BJ (cell line): ENCODE measurements around the gene LEMD1. TPM values are rescaled to one million over a fixed set of nuclear protein-coding genes. Genes with fewer than 3 reads are reported as not detected.
"Not testable (repeated sequence)": the region's sequence is repeated elsewhere in the genome, so short reads cannot be mapped to it uniquely, and the experiment has no call there.

Experiments used
- CTCF ChIA-PET: fragments of 350-600 bp; formaldehyde crosslinking; extraction: SDS; loops from one replicate; lab custom pipeline; 2021; ENCODE audit warnings: antibody characterized with exemption, inconsistent platforms; lab: Yijun Ruan, JAX
- POLR2A ChIA-PET: fragments of 300-600 bp; sonication (Branson Sonifier 250); formaldehyde crosslinking; extraction: SDS; loops from one replicate; lab custom pipeline; 2021; ENCODE audit warnings: antibody characterized with exemption; lab: Charles Lee
- DNase-seq: peaks from one replicate; pipeline ENCODE4 v3.0.0-alpha.2; 2011; ENCODE audit warnings: low read depth
- H3K27me3 ChIP-seq: 2 replicates; pipeline ENCODE4 v1.6.0; 2011; ENCODE audit warnings: low read length; ENCODE audit not compliant: control insufficient read depth, insufficient read depth
- H3K36me3 ChIP-seq: 2 replicates; pipeline ENCODE4 v1.5.1; 2011; ENCODE audit warnings: low read length; ENCODE audit not compliant: control insufficient read depth, insufficient read depth
- H3K4me3 ChIP-seq: 2 replicates; pipeline ENCODE4 v1.5.1; 2011; ENCODE audit warnings: low read depth, mild to moderate bottlenecking, control low read depth, low read length
- polyA plus RNA-seq: library from polyadenylated mRNA; depleted of rRNA; stranded (reverse); fragments of >200 nt; gene quantifications from 2 replicates; pipeline ENCODE4 v1.2.3, GENCODE V29; 2011
- TF ChIP-seq, protein P1 (sequence below): IDR thresholded peaks from 2 replicates; pipeline ENCODE4 v1.5.1; 2011; ENCODE audit warnings: low read depth, mild to moderate bottlenecking, control low read depth, inconsistent platforms, low read length, moderate library complexity; ENCODE audit not compliant: insufficient read depth

The LEMD1 gene
- polyA plus RNA-seq, 1 experiment, result not detected

DNA sequence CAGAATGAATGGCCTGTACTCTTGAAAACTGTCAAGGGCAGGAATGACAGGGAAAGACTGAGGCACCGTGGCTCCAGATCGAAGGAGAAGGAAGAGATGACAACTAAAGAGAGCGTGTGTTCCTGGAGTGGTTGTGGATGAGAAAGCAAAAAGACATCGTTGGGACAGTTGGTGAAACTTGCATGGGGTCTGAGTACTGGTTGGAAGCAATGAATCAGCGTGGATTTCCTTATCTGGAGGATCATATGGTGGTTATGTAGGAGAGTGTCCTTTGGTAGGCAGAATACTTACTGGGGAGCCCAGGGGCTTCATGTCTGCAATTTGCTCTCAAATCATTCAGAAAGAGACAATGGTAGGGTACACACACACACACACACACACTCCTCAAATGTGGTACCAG is 13.9 kb downstream of the LEMD1 start:
- no peak for DNase-seq
- Histone ChIP-seq H3K27me3 (peaks cover 6% of the 10 kb centered on the region), H3K36me3 (no peaks in the 10 kb centered on the region), H3K4me3 (no peak overlapping the region)
- CTCF ChIA-PET, result no interaction called here
- TF ChIP-seq, protein P1, sequence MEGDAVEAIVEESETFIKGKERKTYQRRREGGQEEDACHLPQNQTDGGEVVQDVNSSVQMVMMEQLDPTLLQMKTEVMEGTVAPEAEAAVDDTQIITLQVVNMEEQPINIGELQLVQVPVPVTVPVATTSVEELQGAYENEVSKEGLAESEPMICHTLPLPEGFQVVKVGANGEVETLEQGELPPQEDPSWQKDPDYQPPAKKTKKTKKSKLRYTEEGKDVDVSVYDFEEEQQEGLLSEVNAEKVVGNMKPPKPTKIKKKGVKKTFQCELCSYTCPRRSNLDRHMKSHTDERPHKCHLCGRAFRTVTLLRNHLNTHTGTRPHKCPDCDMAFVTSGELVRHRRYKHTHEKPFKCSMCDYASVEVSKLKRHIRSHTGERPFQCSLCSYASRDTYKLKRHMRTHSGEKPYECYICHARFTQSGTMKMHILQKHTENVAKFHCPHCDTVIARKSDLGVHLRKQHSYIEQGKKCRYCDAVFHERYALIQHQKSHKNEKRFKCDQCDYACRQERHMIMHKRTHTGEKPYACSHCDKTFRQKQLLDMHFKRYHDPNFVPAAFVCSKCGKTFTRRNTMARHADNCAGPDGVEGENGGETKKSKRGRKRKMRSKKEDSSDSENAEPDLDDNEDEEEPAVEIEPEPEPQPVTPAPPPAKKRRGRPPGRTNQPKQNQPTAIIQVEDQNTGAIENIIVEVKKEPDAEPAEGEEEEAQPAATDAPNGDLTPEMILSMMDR, result no peak
- POLR2A ChIA-PET, result no interaction called here

DNA sequence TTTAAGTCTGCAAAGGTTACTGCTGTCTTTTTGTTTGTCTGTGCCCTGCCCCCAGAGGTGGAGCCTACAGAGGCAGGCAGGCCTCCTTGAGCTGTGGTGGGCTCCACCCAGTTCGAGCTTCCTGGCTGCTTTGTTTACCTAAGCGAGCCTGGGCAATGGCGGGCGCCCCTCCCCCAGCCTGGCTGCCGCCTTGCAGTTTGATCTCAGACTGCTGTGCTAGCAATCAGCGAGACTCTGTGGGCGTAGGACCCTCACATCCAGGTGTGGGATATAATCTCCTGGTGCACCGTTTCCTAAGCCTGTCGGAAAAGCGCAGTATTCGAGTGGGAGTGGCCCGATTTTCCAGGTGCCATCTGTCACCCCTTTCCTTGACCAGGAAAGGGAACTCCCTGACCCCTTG is 15.6 kb downstream of the LEMD1 start:
- H3K36me3 ChIP-seq, H3K4me3 ChIP-seq, POLR2A ChIA-PET, DNase-seq, H3K27me3 ChIP-seq: not testable (repeated sequence)
- CTCF ChIA-PET, result interaction anchor here (1.1 kb wide), 1 partner anchor 8 kb away, joined by 3 read pairs; no protein-coding TSS in a partner anchor

DNA sequence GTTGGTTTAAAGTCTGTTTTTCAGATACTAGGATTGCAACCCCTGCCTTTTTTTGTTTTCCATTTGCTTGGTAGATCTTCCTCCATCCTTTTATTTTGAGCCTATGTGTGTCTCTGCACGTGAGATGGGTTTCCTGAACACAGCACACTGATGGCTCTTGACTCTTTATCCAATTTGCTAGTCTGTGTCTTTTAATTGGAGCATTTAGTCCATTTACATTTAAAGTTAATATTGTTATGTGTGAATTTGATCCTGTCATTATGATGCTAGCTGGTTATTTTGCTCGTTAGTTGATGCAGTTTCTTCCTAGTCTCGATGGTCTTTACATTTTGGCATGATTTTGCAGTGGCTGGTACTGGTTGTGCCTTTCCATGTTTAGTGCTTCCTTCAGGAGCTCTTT is 17.4 kb downstream of the LEMD1 start:
- CTCF ChIA-PET, POLR2A ChIA-PET: not testable (repeated sequence)

DNA sequence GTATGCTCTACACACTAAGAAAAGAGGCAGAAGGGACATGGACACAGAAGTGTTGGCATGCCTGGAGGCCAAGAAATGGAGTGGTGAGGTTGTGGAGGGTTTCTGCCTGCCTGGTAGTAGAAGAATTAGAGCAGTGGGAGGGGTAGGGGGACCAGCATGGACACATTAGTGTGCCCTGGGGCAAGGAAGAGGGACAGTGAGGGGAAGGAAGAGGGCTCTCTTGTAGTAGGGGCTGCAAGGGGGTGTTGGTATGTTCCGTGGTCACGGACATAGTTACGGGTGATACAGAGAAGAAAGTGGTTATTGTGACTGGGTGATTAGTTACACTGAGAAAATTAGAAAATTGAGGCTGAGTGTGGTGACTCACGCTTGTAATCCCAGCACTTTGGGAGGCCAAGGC is 23.3 kb downstream of the LEMD1 start:
- CTCF ChIA-PET, result interaction anchor here (0.9 to 6.6 kb wide), 3 partner anchors 8 to 261 kb away, joined by 3 to 65 read pairs (median 4); no protein-coding TSS in a partner anchor
- Histone ChIP-seq H3K36me3 (no peaks in the 10 kb centered on the region), H3K4me3 (no peak overlapping the region)

More for the DNA sequence above, 17.4 kb downstream of the LEMD1 start:
- H3K27me3 ChIP-seq, DNase-seq, H3K36me3 ChIP-seq, H3K4me3 ChIP-seq: not testable (repeated sequence)

DNA sequence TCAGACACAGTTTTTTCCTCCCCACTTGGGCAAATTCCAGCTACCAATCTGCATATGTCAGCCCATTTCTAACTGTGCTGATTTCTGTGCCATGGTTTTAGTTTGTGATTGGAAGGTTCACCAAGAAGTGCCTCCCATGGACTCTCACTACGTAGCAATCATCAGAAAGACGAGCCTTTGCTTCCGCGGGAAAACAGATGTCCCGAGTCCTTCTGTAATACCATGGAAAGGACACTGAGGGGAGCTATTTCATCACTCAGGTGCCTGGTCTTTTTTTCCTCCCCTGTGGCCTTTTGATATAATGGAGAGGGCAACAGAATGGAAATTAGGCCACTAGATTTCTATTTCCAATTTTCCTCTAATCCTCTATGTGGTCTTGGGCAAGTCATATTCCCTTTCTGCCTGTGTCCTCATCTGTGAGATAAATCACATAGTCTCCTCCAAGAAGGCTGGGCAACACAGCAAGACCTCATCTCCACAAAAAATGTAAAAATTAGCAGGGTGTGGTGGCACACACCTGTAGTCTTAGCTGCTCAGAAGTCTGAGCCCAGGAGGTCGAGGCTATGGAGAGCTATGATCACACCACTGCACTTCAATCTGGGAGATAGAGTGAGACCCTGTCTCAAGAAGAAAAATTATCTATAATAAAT is 24.8 kb downstream of the LEMD1 start:
- no peak for DNase-seq
- CTCF ChIA-PET, result interaction anchor here (0.7 to 6.6 kb wide), 21 partner anchors 12 to 545 kb away, joined by 3 to 65 read pairs (median 5); no protein-coding TSS in a partner anchor
- TF ChIP-seq, protein P1, result peak; percentile 54
- H3K4me3 ChIP-seq, result no peak overlapping the region
- POLR2A ChIA-PET, result no interaction called here
- H3K27me3 ChIP-seq, result no peaks in the 10 kb centered on the region
- H3K36me3 ChIP-seq, result no peaks in the 10 kb centered on the region

More for the DNA sequence above, 23.3 kb downstream of the LEMD1 start:
- TF ChIP-seq, protein P1, result no peak
- no peaks in the 10 kb centered on the region for H3K27me3 ChIP-seq
- POLR2A ChIA-PET, result no interaction called here
- no peak for DNase-seq

DNA sequence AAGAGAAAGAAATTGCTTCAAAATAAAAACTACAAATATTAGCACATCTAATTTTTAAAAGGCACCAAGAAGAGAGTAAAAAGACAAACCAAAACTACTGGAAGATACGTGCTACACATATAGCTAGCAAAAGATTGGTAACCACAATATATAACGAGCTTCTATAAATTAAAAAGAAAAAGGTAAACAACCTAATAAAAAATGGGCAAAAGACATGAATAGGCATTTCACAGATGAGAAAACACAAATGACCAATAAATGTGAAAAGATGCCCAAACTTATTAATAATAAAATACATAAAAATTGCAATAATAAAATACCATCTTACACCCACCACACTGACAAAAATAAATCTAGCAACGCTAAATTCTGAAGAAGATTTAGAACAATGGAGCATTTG is 26.2 kb downstream of the LEMD1 start:
- TF ChIP-seq, protein P1, result no peak
- Histone ChIP-seq H3K27me3 (peaks cover 3% of the 10 kb centered on the region; the same call in 1 of the 2 replicates), H3K4me3 (no peak overlapping the region), H3K36me3 (no peaks in the 10 kb centered on the region)
- ChIA-PET POLR2A (no interaction called here), CTCF (interaction anchor here (0.8 to 6.6 kb wide), 6 partner anchors 14 to 262 kb away, joined by 3 to 65 read pairs (median 8); no protein-coding TSS in a partner anchor)
- no peak for DNase-seq
